Tibial artery (tissue), 4 donors: Measurements from ENCODE around the gene PARP1.

Source experiments
- DNase-seq, 2 donors: peaks; one replicate each; pipeline ENCODE4 v3.0.0-alpha.2; 2019
- H3K27ac ChIP-seq, 2 donors: fragments of 200-600 bp; sonication (generic) in 1 of 2; 1 replicate in 1 of 2; 2 replicates in 1 of 2; pipeline ENCODE4 v1.5.1; 2018 to 2019; ENCODE audit warnings: mild to moderate bottlenecking in 1 of 2
- H3K27me3 ChIP-seq, 2 donors: fragments of 200-600 bp; sonication (generic) in 1 of 2; one replicate each; pipeline versions ENCODE4 v1.5.1 to v1.6.0; 2016 to 2019
- H3K36me3 ChIP-seq, 3 donors: fragments of 200-600 bp; sonication (generic) in 2 of 3; one replicate each; pipeline ENCODE4 v1.5.1; 2016 to 2019; ENCODE audit warnings: mild to moderate bottlenecking in 2 of 3
- H3K4me1 ChIP-seq, 4 donors: fragments of 200-600 bp; sonication (generic) in 2 of 4; 1 replicate in 3 of 4; 2 replicates in 1 of 4; pipeline ENCODE4 v1.5.1; 2016 to 2019
- H3K4me3 ChIP-seq, 2 donors: fragments of 200-600 bp; sonication (generic) in 1 of 2; 1 replicate in 1 of 2; 2 replicates in 1 of 2; pipeline ENCODE4 v1.5.1; 2018 to 2019; ENCODE audit warnings: mild to moderate bottlenecking in 2 of 2
- H3K9me3 ChIP-seq, 3 donors: fragments of 200-600 bp; sonication (generic) in 1 of 3; one replicate each; pipeline ENCODE4 v1.5.1; 2016 to 2019
- CTCF ChIP-seq, 2 experiments: fragments of 200-600 bp in 1 of 2; fragments of 450-650 bp in 1 of 2; IDR thresholded peaks; one replicate each; pipeline ENCODE4 v1.5.1; 2017 to 2019; ENCODE audit warnings: antibody characterized with exemption in 2 of 2, mild to moderate bottlenecking in 1 of 2, moderate library complexity in 1 of 2
- intact Hi-C: fragments of 100-400 bp; cut with DNase I; formaldehyde crosslinking; loops from one replicate; pipeline ENCODE4 v1.15.0; 2023; ENCODE audit warnings: low total_unique reads

Gene PARP1

DNA sequence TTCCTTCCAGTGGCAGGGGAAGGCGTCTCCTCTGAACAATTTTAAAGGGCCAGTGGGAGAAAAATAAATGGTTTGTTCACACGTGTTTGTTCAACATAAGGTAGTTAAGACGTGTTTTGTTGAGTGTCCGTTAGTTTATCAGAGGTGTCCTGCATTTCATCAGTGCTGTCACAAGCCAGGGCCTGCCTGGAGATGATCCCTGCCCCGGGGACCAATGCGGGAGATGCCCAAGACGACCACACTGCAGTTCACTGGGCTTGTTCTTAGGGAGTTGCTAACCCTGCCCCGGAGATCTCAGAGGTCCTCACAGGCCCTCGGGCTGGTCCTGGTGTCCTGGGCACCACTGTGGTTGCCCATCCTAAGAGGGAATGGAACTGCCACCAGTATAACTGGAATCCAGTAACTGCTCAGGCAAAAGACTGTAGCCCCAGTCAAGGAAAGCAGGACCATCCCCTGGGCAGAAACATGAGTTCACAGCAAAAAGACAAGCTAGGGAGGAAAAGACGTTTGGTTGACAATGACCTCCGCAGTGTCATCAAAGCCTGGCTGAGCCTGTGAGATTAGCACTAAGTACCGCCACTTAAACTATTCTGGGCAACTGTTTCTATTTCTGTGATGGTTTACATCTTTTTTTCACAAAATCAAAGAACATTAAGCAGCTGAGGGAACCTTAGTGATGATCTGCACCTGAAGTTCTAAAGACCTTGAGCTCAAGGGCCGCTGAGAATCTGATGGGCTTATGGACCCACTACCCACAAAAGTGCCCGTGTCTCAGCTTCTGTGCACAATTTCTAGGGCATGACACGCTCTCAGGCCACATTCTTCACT lies 54.0 kb downstream of the PARP1 start:
- Histone ChIP-seq H3K27me3 (peaks cover 0 to 5% of the 10 kb centered on the region in 2 donors), H3K36me3 (peaks cover 3 to 28% (median 14%) of the 10 kb centered on the region in 3 donors), H3K4me1 (peaks cover 0 to 4% (median 0%) of the 10 kb centered on the region in 4 donors), H3K27ac (no peak overlapping the region), H3K9me3 (no peaks in the 10 kb centered on the region), H3K4me3 (no peak overlapping the region)
- no peak for DNase-seq
- intact Hi-C loops: no loop called here
- no peak for TF ChIP-seq CTCF (IDR thresholded peaks at IDR 0.05)

GRCh38 chr1:226351709-226352108 lies 56.2 kb downstream of the PARP1 start:
- Histone ChIP-seq H3K27ac (no peak overlapping the region), H3K27me3 (peaks cover 0 to 5% of the 10 kb centered on the region in 2 donors), H3K9me3 (no peaks in the 10 kb centered on the region), H3K4me1 (peaks cover 0 to 4% (median 0%) of the 10 kb centered on the region in 4 donors), H3K36me3 (peaks cover 0 to 9% (median 0%) of the 10 kb centered on the region in 3 donors), H3K4me3 (no peak overlapping the region)
- intact Hi-C loops: no loop called here
- no peak for DNase-seq
- no peak for TF ChIP-seq CTCF (IDR thresholded peaks at IDR 0.05)

GRCh38 chr1:226350519-226350865 lies 57.4 kb downstream of the PARP1 start:
- intact Hi-C loops: no loop called here
- Histone ChIP-seq H3K4me3 (no peak overlapping the region), H3K9me3 (no peaks in the 10 kb centered on the region), H3K36me3 (no peaks in the 10 kb centered on the region), H3K4me1 (no peaks in the 10 kb centered on the region), H3K27me3 (peaks cover 0 to 5% of the 10 kb centered on the region in 2 donors), H3K27ac (no peak overlapping the region)
- DNase-seq: no peak
- no peak for TF ChIP-seq CTCF (IDR thresholded peaks at IDR 0.05)

- TF ChIP-seq CTCF (IDR thresholded peaks at IDR 0.05): no peak
- no peaks in the 10 kb centered on the region for H3K4me1 ChIP-seq
- peaks cover 0 to 5% of the 10 kb centered on the region in 2 donors for H3K27me3 ChIP-seq
- no peak for DNase-seq
- H3K9me3 ChIP-seq: no peaks in the 10 kb centered on the region
- intact Hi-C loops: no loop called here
- no peak overlapping the region for H3K27ac ChIP-seq
- no peaks in the 10 kb centered on the region for H3K36me3 ChIP-seq
- H3K4me3 ChIP-seq: no peak overlapping the region
These were observed 57.9 kb downstream of the PARP1 start for GRCh38 chr1:226349801-226350518.

DNA sequence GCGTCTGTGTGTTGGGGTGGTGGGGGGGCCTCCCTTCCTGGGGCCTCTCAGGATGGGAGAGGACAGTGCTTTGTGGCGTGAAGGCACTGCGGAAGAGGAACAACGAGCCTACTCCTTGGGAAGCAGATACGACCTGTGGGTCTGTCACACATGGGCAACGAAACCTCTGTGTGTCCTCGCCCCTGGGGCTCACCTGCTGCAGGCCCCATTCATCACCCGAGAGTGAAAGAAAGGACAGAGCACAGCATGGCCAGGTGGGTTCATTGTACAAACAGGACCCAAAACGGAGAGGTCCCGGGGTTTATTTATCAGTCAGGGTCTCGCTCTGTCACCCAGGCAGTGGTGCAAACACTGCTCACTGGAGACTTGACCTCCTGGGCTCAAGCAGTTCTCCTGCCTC lies 58.8 kb downstream of the PARP1 start:
- TF ChIP-seq CTCF (IDR thresholded peaks at IDR 0.05): no peak
- Histone ChIP-seq H3K36me3 (no peaks in the 10 kb centered on the region), H3K4me1 (no peaks in the 10 kb centered on the region), H3K4me3 (no peak overlapping the region), H3K27me3 (peaks cover 0 to 5% of the 10 kb centered on the region in 2 donors), H3K27ac (no peak overlapping the region), H3K9me3 (no peaks in the 10 kb centered on the region)
- DNase-seq: no peak
- intact Hi-C loops: no loop called here
